HepG2 (cell line): Measurements from ENCODE around the gene NCOA7. TPM values are rescaled to one million over a fixed set of nuclear protein-coding genes. Genes with fewer than 3 reads are reported as not detected.

Experiments
- CREB1 ChIP-seq, 2 experiments: fragments of 450-650 bp in 1 of 2; IDR thresholded peaks; 2 replicates each; pipeline ENCODE4 v1.6.1; 2016 to 2017; ENCODE audit warnings: control low read depth in 1 of 2, mild to moderate bottlenecking in 1 of 2, missing compliant biosample characterization in 1 of 2, missing genetic modification characterization in 1 of 2
- FOXP1 ChIP-seq, 2 experiments: fragments of 450-650 bp in 1 of 2; IDR thresholded peaks; 2 replicates each; pipeline ENCODE4 v1.6.1; 2017 to 2018; ENCODE audit warnings: antibody characterized with exemption in 1 of 2
- GFI1 ChIP-seq: sonication (generic); formaldehyde crosslinking; IDR thresholded peaks from 2 replicates; pipeline ENCODE4 v1.5.0; 2020; ENCODE audit warnings: missing genetic modification reagents, mild to moderate bottlenecking, borderline replicate concordance
- HNF1B ChIP-seq: sonication (generic); formaldehyde crosslinking; IDR thresholded peaks from 2 replicates; pipeline ENCODE4 v1.5.1; 2020; ENCODE audit warnings: mild to moderate bottlenecking, moderate library complexity, missing genetic modification reagents
- JUN ChIP-seq: sonication (generic); formaldehyde crosslinking; IDR thresholded peaks from 2 replicates; pipeline ENCODE4 v1.4.0; 2020; ENCODE audit warnings: mild to moderate bottlenecking, missing genetic modification reagents
- KAT2B ChIP-seq: fragments of 150-350 bp; IDR thresholded peaks from 2 replicates; pipeline ENCODE4 v1.6.1; 2014; ENCODE audit warnings: low read depth, low read length, borderline replicate concordance
- LRRFIP1 ChIP-seq: sonication (generic); formaldehyde crosslinking; conservative IDR thresholded peaks from 2 replicates; pipeline ENCODE4 v1.4.0; 2020; ENCODE audit warnings: missing genetic modification reagents
- RAD21 ChIP-seq: fragments of 450-650 bp; formaldehyde crosslinking; IDR thresholded peaks from 2 replicates; pipeline ENCODE4 v1.5.0; 2020; ENCODE audit warnings: mild to moderate bottlenecking
- RFX5 ChIP-seq: IDR thresholded peaks from 2 replicates; pipeline ENCODE4 v1.6.1; 2011; ENCODE audit warnings: low read depth, low read length, improper control_type of control experiment
- RXRB ChIP-seq: IDR thresholded peaks from 2 replicates; pipeline ENCODE4 v1.6.1; 2016; ENCODE audit warnings: borderline replicate concordance, missing genetic modification reagents, missing compliant biosample characterization
- SAP130 ChIP-seq: IDR thresholded peaks from 2 replicates; pipeline ENCODE4 v1.6.1; 2016; ENCODE audit warnings: low read depth
- SRSF1 ChIP-seq: fragments of 200-400 bp; formaldehyde crosslinking; optimal IDR thresholded peaks from 2 replicates; pipeline ENCODE3; 2017; ENCODE audit warnings: mild to moderate bottlenecking, low read depth, low read length, moderate library complexity
- TCF12 ChIP-seq, 2 experiments: fragments of 450-650 bp in 1 of 2; sonication (generic) in 1 of 2; formaldehyde crosslinking in 1 of 2; IDR thresholded peaks; 2 replicates each; pipeline versions ENCODE4 v1.6.1 to v1.8.0; 2017 to 2022; ENCODE audit warnings: antibody characterized with exemption in 1 of 2, mild to moderate bottlenecking in 1 of 2, missing genetic modification reagents in 1 of 2, moderate library complexity in 1 of 2
- ZBTB7B ChIP-seq: sonication (generic); formaldehyde crosslinking; IDR thresholded peaks from 2 replicates; pipeline ENCODE4 v1.4.0; 2020; ENCODE audit warnings: missing genetic modification reagents
- ZNF337 ChIP-seq: sonication (generic); formaldehyde crosslinking; IDR thresholded peaks from 2 replicates; pipeline ENCODE4 v1.5.1; 2020; ENCODE audit warnings: missing genetic modification reagents, low read depth, mild to moderate bottlenecking, borderline replicate concordance
- ZNF512B ChIP-seq: sonication (generic); formaldehyde crosslinking; IDR thresholded peaks from 2 replicates; pipeline ENCODE4 v1.5.1; 2020; ENCODE audit warnings: missing genetic modification reagents, mild to moderate bottlenecking, borderline replicate concordance
- ZNF576 ChIP-seq: sonication (generic); formaldehyde crosslinking; IDR thresholded peaks from 2 replicates; pipeline ENCODE4 v1.4.0; 2020; ENCODE audit warnings: mild to moderate bottlenecking, missing genetic modification reagents
- ZNF652 ChIP-seq: IDR thresholded peaks from 2 replicates; pipeline ENCODE4 v1.6.1; 2016; ENCODE audit warnings: low read depth, borderline replicate concordance
- ZNF747 ChIP-seq: sonication (generic); formaldehyde crosslinking; IDR thresholded peaks from 2 replicates; pipeline ENCODE4 v1.8.1; 2023; ENCODE audit warnings: missing genetic modification reagents, mild to moderate bottlenecking, borderline replicate concordance
- ZNF772 ChIP-seq: sonication (generic); formaldehyde crosslinking; IDR thresholded peaks from 2 replicates; pipeline ENCODE4 v1.5.0; 2020; ENCODE audit warnings: mild to moderate bottlenecking, missing genetic modification reagents
- polyA plus RNA-seq, 8 experiments: library from polyadenylated mRNA; depleted of rRNA in 3 of 8; stranded (reverse) in 7 of 8; unstranded in 1 of 8; fragments of >200 nt; fragmentation: Illumina TruSeq in 4 of 8; extraction: Trizol in 4 of 8; gene quantifications; 2 replicates each; pipeline versions ENCODE4 v1.2.1 to v1.2.3, GENCODE V29; 2011 to 2016; ENCODE audit warnings: low read depth in 4 of 8, missing spikeins in 1 of 8, mixed read lengths in 1 of 8; ENCODE audit not compliant: insufficient read depth in 1 of 8
- total RNA-seq, 5 experiments: library from RNA; depleted of rRNA; stranded (reverse); fragments of >200 nt; fragmentation: Illumina TruSeq; extraction: Trizol; gene quantifications; 2 replicates each; pipeline ENCODE4 v1.2.3, GENCODE V29; 2016; ENCODE audit warnings: low read depth in 1 of 5

The NCOA7 gene
- total and polyA plus RNA-seq, 2 of the 13 experiments (the other 11 are each of a cell fraction or from before 2014, with no cell fraction given) = 13.6 to 20.8 TPM

GRCh38 chr6:125858427-125859320, 67.9 kb downstream of the NCOA7 start (continued):
- TF ChIP-seq CREB1 (IDR thresholded peaks at IDR 0.05) = no peak
- TF ChIP-seq CREB1 (CRISPR knock-in tag; IDR thresholded peaks at IDR 0.05) = no peak
- TF ChIP-seq ZNF652 (CRISPR knock-in tag) = no peak
- peak; percentile 73; the same call in 1 of the 2 replicates for TF ChIP-seq HNF1B (CRISPR knock-in tag)
- peak; percentile 41 for TF ChIP-seq SAP130 (CRISPR knock-in tag)
- peak; percentile 89 for TF ChIP-seq RAD21 (CRISPR knock-in tag)
- no peak for TF ChIP-seq RFX5
- no peak for TF ChIP-seq TCF12 (IDR thresholded peaks at IDR 0.05)
- no peak for TF ChIP-seq TCF12 (CRISPR knock-in tag; IDR thresholded peaks at IDR 0.05)
- no peak for TF ChIP-seq ZNF747
- TF ChIP-seq ZNF576 (CRISPR knock-in tag) = no peak
- no peak for TF ChIP-seq FOXP1 (IDR thresholded peaks at IDR 0.05)
- no peak for TF ChIP-seq FOXP1 (CRISPR knock-in tag; IDR thresholded peaks at IDR 0.05)
- no peak for TF ChIP-seq SRSF1
- TF ChIP-seq JUN (CRISPR knock-in tag) = no peak
- TF ChIP-seq ZNF772 = no peak
- TF ChIP-seq GFI1 (CRISPR knock-in tag) = no peak
- no peak for TF ChIP-seq ZNF337 (CRISPR knock-in tag)
- no peak for TF ChIP-seq ZNF512B (CRISPR knock-in tag)
- TF ChIP-seq LRRFIP1 (CRISPR knock-in tag) = no peak
- TF ChIP-seq ZBTB7B (CRISPR knock-in tag) = no peak
- TF ChIP-seq RXRB (CRISPR knock-in tag) = no peak
- TF ChIP-seq KAT2B = no peak
